ENCODE measurements around the gene INTS6L. TPM values are rescaled to one million over a fixed set of nuclear protein-coding genes. Genes with fewer than 3 reads are reported as not detected.

The INTS6L gene
- total RNA-seq, 4 donors from 2014 or later: 0.19 to 1.6 (median 0.93) TPM

GRCh38 chrX:135535077-135535940, 14.8 kb downstream of the INTS6L start:
- no peaks in the 10 kb centered on the region for H3K36me3 ChIP-seq
- no peaks in the 10 kb centered on the region for H3K9me3 ChIP-seq
- DNase-seq (no peak), ATAC-seq (no peak)
- intact Hi-C loops (cut with DNase I; ENCODE audit: low total_unique reads): no loop called here
- H3K27me3 ChIP-seq: no peaks in the 10 kb centered on the region
- TF ChIP-seq CTCF (IDR thresholded peaks at IDR 0.05 in 4 of 5, conservative IDR thresholded peaks at IDR 0.05 in 1 of 5): no peak
- no peaks in the 10 kb centered on the region for H3K4me1 ChIP-seq
- no peak overlapping the region for H3K27ac ChIP-seq
- in situ Hi-C loops (cut with MboI; ENCODE audit: low sequenced_read_pairs in 4 of 4): no loop called here
- H3K4me3 ChIP-seq: no peak overlapping the region

- Histone ChIP-seq H3K27ac (no peak overlapping the region), H3K9me3 (no peaks in the 10 kb centered on the region)
- in situ Hi-C loops (cut with MboI; ENCODE audit: low sequenced_read_pairs in 4 of 4): no loop called here
These were observed 16.4 kb downstream of the INTS6L start for GRCh38 chrX:135536877-135537276.

GRCh38 chrX:135541351-135541750, 20.9 kb downstream of the INTS6L start:
- TF ChIP-seq CTCF (IDR thresholded peaks at IDR 0.05 in 4 of 5, conservative IDR thresholded peaks at IDR 0.05 in 1 of 5): no peak
- no peak for TF ChIP-seq POLR2A (IDR thresholded peaks at IDR 0.05)
- Histone ChIP-seq H3K4me3 (no peak overlapping the region), H3K27me3 (no peaks in the 10 kb centered on the region), H3K9me3 (no peaks in the 10 kb centered on the region), H3K27ac (no peak overlapping the region), H3K36me3 (no peaks in the 10 kb centered on the region), H3K4me1 (no peaks in the 10 kb centered on the region)
- intact Hi-C loops (cut with DNase I; ENCODE audit: low total_unique reads): no loop called here
- no peak for DNase-seq
- no peak for ATAC-seq
- in situ Hi-C loops (cut with MboI; ENCODE audit: low sequenced_read_pairs in 4 of 4): no loop called here

More at GRCh38 chrX:135536877-135537276, 16.4 kb downstream of the INTS6L start:
- no peak for ATAC-seq
- DNase-seq: no peak
- Histone ChIP-seq H3K4me3 (no peak overlapping the region), H3K27me3 (no peaks in the 10 kb centered on the region), H3K4me1 (no peaks in the 10 kb centered on the region), H3K36me3 (no peaks in the 10 kb centered on the region)
- TF ChIP-seq POLR2A (IDR thresholded peaks at IDR 0.05): no peak
- intact Hi-C loops (cut with DNase I; ENCODE audit: low total_unique reads): no loop called here

- Histone ChIP-seq H3K27ac (no peak overlapping the region), H3K4me3 (no peak overlapping the region), H3K27me3 (no peaks in the 10 kb centered on the region), H3K9me3 (no peaks in the 10 kb centered on the region), H3K36me3 (no peaks in the 10 kb centered on the region), H3K4me1 (no peaks in the 10 kb centered on the region)
- DNase-seq (no peak), ATAC-seq (no peak)
- in situ Hi-C loops (cut with MboI; ENCODE audit: low sequenced_read_pairs in 4 of 4) (no loop called here), intact Hi-C loops (cut with DNase I; ENCODE audit: low total_unique reads) (no loop called here)
- TF ChIP-seq POLR2A (IDR thresholded peaks at IDR 0.05): no peak
- TF ChIP-seq CTCF (IDR thresholded peaks at IDR 0.05 in 4 of 5, conservative IDR thresholded peaks at IDR 0.05 in 1 of 5): no peak
These were observed 22.7 kb downstream of the INTS6L start for GRCh38 chrX:135543172-135543571.

GRCh38 chrX:135543924-135544323, 23.5 kb downstream of the INTS6L start:
- ATAC-seq: no peak
- intact Hi-C loops (cut with DNase I; ENCODE audit: low total_unique reads) (no loop called here), in situ Hi-C loops (cut with MboI; ENCODE audit: low sequenced_read_pairs in 4 of 4) (no loop called here)
- no peaks in the 10 kb centered on the region for H3K4me1 ChIP-seq
- no peaks in the 10 kb centered on the region for H3K27me3 ChIP-seq
- H3K9me3 ChIP-seq: no peaks in the 10 kb centered on the region
- no peak for DNase-seq
- TF ChIP-seq CTCF (IDR thresholded peaks at IDR 0.05 in 4 of 5, conservative IDR thresholded peaks at IDR 0.05 in 1 of 5): no peak
- no peak for TF ChIP-seq POLR2A (IDR thresholded peaks at IDR 0.05)
- H3K4me3 ChIP-seq: no peak overlapping the region
- H3K36me3 ChIP-seq: no peaks in the 10 kb centered on the region
- no peak overlapping the region for H3K27ac ChIP-seq
